HEK293 (cell line): ENCODE results near the gene DMAC2L.

Experiments
- HOXC10 ChIP-seq: sonication (generic); formaldehyde crosslinking; IDR thresholded peaks from 2 replicates; pipeline ENCODE4 v1.8.1; 2023; ENCODE audit warnings: mild to moderate bottlenecking, missing genetic modification reagents
- HOXD13 ChIP-seq: sonication (generic); formaldehyde crosslinking; IDR thresholded peaks from 2 replicates; pipeline ENCODE4 v1.8.0; 2022; ENCODE audit warnings: missing genetic modification reagents, borderline replicate concordance
- KLF1 ChIP-seq: fragments of 450-650 bp; formaldehyde crosslinking; IDR thresholded peaks from 2 replicates; pipeline ENCODE4 v1.5.1; 2016; ENCODE audit warnings: missing biosample characterization, missing genetic modification characterization
- ZBTB21 ChIP-seq: fragments of 450-650 bp; formaldehyde crosslinking; IDR thresholded peaks from 2 replicates; pipeline ENCODE4 v1.5.1; 2017; ENCODE audit warnings: missing biosample characterization, missing genetic modification characterization
- ZFP37 ChIP-seq: fragments of 450-650 bp; formaldehyde crosslinking; IDR thresholded peaks from 2 replicates; pipeline ENCODE4 v1.5.1; 2016; ENCODE audit warnings: missing biosample characterization, missing genetic modification characterization
- ZNF133 ChIP-seq: fragments of 450-650 bp; formaldehyde crosslinking; IDR thresholded peaks from 2 replicates; pipeline ENCODE4 v1.5.1; 2016; ENCODE audit warnings: missing biosample characterization, missing genetic modification characterization
- ZNF174 ChIP-seq: fragments of 450-650 bp; formaldehyde crosslinking; IDR thresholded peaks from 2 replicates; pipeline ENCODE4 v1.5.0; 2017; ENCODE audit warnings: missing biosample characterization, mild to moderate bottlenecking, missing genetic modification characterization
- ZNF19 ChIP-seq: fragments of 450-650 bp; formaldehyde crosslinking; IDR thresholded peaks from 2 replicates; pipeline ENCODE4; 2016; ENCODE audit warnings: missing biosample characterization, missing genetic modification characterization, low read depth
- ZNF24 ChIP-seq: fragments of 450-650 bp; formaldehyde crosslinking; IDR thresholded peaks from 2 replicates; pipeline ENCODE4 v1.5.1; 2016; ENCODE audit warnings: missing biosample characterization, missing genetic modification characterization
- ZNF404 ChIP-seq: fragments of 450-650 bp; formaldehyde crosslinking; IDR thresholded peaks from 2 replicates; pipeline ENCODE4 v1.5.1; 2017; ENCODE audit warnings: missing biosample characterization, missing genetic modification characterization
- ZNF433 ChIP-seq: fragments of 450-650 bp; formaldehyde crosslinking; IDR thresholded peaks from 2 replicates; pipeline ENCODE4 v1.5.1; 2016; ENCODE audit warnings: missing biosample characterization, missing genetic modification characterization, low read depth
- ZNF529 ChIP-seq: fragments of 450-650 bp; formaldehyde crosslinking; IDR thresholded peaks from 2 replicates; pipeline ENCODE4 v1.5.1; 2017; ENCODE audit warnings: missing genetic modification characterization, missing biosample characterization; ENCODE audit not compliant: insufficient replicate concordance
- ZNF530 ChIP-seq: fragments of 450-650 bp; formaldehyde crosslinking; IDR thresholded peaks from 2 replicates; pipeline ENCODE4 v1.5.1; 2016; ENCODE audit warnings: low read depth, missing biosample characterization, missing genetic modification characterization
- ZNF561 ChIP-seq: fragments of 450-650 bp; IDR thresholded peaks from 2 replicates; pipeline ENCODE4 v1.5.1; 2018; ENCODE audit warnings: missing biosample characterization, missing genetic modification characterization, borderline replicate concordance
- ZNF571 ChIP-seq: fragments of 450-650 bp; formaldehyde crosslinking; IDR thresholded peaks from 2 replicates; pipeline ENCODE4 v1.5.0; 2017; ENCODE audit warnings: missing biosample characterization, missing genetic modification characterization
- ZNF664 ChIP-seq: fragments of 450-650 bp; formaldehyde crosslinking; IDR thresholded peaks from 2 replicates; pipeline ENCODE4 v1.5.1; 2016; ENCODE audit warnings: missing biosample characterization, missing genetic modification characterization
- ZNF707 ChIP-seq: fragments of 450-650 bp; formaldehyde crosslinking; IDR thresholded peaks from 2 replicates; pipeline ENCODE4 v1.5.1; 2016; ENCODE audit warnings: missing biosample characterization, missing genetic modification characterization
- ZNF776 ChIP-seq: fragments of 450-650 bp; formaldehyde crosslinking; IDR thresholded peaks from 2 replicates; pipeline ENCODE4 v1.5.0; 2017; ENCODE audit warnings: missing biosample characterization, missing genetic modification characterization, borderline replicate concordance
- TF ChIP-seq, protein P1 (sequence below): fragments of 450-650 bp; formaldehyde crosslinking; IDR thresholded peaks from 2 replicates; pipeline ENCODE4 v1.5.1; 2016; ENCODE audit warnings: missing biosample characterization, missing genetic modification characterization
- TF ChIP-seq, protein P2 (sequence below): fragments of 450-650 bp; formaldehyde crosslinking; IDR thresholded peaks from 2 replicates; pipeline ENCODE4 v1.5.1; 2017; ENCODE audit warnings: missing biosample characterization, missing genetic modification characterization
- TF ChIP-seq, protein P3 (sequence below): fragments of 450-650 bp; formaldehyde crosslinking; IDR thresholded peaks from 2 replicates; pipeline ENCODE4 v1.5.1; 2016; ENCODE audit warnings: missing biosample characterization, missing genetic modification characterization, low read depth
- TF ChIP-seq, protein P4 (sequence below): fragments of 450-650 bp; formaldehyde crosslinking; conservative IDR thresholded peaks from 2 replicates; pipeline ENCODE4 v1.5.1; 2016; ENCODE audit warnings: low read depth, missing biosample characterization, missing genetic modification characterization
- TF ChIP-seq, protein P5 (sequence below): fragments of 450-650 bp; formaldehyde crosslinking; IDR thresholded peaks from 2 replicates; pipeline ENCODE4 v1.5.1; 2016; ENCODE audit warnings: missing biosample characterization, missing genetic modification characterization
- TF ChIP-seq, protein P6 (sequence below): fragments of 450-650 bp; formaldehyde crosslinking; IDR thresholded peaks from 2 replicates; pipeline ENCODE4 v1.5.1; 2016; ENCODE audit warnings: missing biosample characterization, missing genetic modification characterization

The DMAC2L gene

DNA sequence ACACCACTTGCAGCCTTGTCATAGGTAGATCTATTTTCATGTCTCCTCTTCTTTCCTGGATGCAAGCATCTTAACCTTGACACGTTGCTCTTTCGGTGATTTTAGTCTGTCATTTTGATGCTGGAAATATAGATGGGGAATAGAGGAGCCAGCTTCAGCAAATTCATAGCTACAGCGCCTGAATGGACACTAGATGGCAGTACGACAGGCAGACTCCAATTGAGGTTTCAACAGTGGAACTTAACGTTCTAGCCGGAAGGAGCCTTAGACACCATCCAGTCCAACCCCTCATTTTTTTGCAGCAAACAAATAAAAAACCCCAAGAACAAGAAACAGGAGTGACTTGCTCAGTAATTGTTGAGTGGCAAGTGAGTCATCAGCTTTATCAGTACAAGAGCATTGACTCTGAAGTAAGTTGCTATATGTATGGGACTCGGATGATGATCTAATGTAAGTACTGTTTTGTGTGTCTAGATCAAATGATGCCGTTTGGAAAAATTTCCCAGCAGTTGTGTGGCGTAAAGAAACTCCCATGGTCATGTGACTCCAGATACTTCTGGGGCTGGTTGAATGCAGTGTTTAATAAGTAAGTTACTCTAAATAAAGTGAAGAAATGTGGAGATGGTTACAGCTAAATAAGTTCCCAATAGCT lies 9.0 kb downstream of the DMAC2L start (continued):
- TF ChIP-seq, protein P1, sequence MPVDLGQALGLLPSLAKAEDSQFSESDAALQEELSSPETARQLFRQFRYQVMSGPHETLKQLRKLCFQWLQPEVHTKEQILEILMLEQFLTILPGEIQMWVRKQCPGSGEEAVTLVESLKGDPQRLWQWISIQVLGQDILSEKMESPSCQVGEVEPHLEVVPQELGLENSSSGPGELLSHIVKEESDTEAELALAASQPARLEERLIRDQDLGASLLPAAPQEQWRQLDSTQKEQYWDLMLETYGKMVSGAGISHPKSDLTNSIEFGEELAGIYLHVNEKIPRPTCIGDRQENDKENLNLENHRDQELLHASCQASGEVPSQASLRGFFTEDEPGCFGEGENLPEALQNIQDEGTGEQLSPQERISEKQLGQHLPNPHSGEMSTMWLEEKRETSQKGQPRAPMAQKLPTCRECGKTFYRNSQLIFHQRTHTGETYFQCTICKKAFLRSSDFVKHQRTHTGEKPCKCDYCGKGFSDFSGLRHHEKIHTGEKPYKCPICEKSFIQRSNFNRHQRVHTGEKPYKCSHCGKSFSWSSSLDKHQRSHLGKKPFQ (tag by site-specific recombination) = no peak
- TF ChIP-seq ZNF174 (no peak), ZNF707 (tag by site-specific recombination) (no peak), ZBTB21 (tag by site-specific recombination) (peak; percentile 80), HOXC10 (no peak), ZNF561 (tag by site-specific recombination) (no peak), ZNF133 (tag by site-specific recombination) (no peak), ZNF529 (tag by site-specific recombination) (no peak), ZNF19 (tag by site-specific recombination) (no peak), ZNF404 (tag by site-specific recombination) (no peak), ZNF24 (tag by site-specific recombination) (peak; percentile 93), ZNF776 (tag by site-specific recombination) (no peak), ZNF664 (tag by site-specific recombination) (no peak), ZNF530 (tag by site-specific recombination) (no peak), ZNF571 (tag by site-specific recombination) (no peak), HOXD13 (CRISPR knock-in tag) (no peak), ZNF433 (no peak), ZFP37 (tag by site-specific recombination) (no peak), KLF1 (no peak)
- TF ChIP-seq, protein P2, sequence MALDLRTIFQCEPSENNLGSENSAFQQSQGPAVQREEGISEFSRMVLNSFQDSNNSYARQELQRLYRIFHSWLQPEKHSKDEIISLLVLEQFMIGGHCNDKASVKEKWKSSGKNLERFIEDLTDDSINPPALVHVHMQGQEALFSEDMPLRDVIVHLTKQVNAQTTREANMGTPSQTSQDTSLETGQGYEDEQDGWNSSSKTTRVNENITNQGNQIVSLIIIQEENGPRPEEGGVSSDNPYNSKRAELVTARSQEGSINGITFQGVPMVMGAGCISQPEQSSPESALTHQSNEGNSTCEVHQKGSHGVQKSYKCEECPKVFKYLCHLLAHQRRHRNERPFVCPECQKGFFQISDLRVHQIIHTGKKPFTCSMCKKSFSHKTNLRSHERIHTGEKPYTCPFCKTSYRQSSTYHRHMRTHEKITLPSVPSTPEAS (tag by site-specific recombination) = no peak
- TF ChIP-seq, protein P3, sequence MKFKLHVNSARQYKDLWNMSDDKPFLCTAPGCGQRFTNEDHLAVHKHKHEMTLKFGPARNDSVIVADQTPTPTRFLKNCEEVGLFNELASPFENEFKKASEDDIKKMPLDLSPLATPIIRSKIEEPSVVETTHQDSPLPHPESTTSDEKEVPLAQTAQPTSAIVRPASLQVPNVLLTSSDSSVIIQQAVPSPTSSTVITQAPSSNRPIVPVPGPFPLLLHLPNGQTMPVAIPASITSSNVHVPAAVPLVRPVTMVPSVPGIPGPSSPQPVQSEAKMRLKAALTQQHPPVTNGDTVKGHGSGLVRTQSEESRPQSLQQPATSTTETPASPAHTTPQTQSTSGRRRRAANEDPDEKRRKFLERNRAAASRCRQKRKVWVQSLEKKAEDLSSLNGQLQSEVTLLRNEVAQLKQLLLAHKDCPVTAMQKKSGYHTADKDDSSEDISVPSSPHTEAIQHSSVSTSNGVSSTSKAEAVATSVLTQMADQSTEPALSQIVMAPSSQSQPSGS = peak; percentile 58; the same call in 1 of the 2 replicates
- TF ChIP-seq, protein P4, sequence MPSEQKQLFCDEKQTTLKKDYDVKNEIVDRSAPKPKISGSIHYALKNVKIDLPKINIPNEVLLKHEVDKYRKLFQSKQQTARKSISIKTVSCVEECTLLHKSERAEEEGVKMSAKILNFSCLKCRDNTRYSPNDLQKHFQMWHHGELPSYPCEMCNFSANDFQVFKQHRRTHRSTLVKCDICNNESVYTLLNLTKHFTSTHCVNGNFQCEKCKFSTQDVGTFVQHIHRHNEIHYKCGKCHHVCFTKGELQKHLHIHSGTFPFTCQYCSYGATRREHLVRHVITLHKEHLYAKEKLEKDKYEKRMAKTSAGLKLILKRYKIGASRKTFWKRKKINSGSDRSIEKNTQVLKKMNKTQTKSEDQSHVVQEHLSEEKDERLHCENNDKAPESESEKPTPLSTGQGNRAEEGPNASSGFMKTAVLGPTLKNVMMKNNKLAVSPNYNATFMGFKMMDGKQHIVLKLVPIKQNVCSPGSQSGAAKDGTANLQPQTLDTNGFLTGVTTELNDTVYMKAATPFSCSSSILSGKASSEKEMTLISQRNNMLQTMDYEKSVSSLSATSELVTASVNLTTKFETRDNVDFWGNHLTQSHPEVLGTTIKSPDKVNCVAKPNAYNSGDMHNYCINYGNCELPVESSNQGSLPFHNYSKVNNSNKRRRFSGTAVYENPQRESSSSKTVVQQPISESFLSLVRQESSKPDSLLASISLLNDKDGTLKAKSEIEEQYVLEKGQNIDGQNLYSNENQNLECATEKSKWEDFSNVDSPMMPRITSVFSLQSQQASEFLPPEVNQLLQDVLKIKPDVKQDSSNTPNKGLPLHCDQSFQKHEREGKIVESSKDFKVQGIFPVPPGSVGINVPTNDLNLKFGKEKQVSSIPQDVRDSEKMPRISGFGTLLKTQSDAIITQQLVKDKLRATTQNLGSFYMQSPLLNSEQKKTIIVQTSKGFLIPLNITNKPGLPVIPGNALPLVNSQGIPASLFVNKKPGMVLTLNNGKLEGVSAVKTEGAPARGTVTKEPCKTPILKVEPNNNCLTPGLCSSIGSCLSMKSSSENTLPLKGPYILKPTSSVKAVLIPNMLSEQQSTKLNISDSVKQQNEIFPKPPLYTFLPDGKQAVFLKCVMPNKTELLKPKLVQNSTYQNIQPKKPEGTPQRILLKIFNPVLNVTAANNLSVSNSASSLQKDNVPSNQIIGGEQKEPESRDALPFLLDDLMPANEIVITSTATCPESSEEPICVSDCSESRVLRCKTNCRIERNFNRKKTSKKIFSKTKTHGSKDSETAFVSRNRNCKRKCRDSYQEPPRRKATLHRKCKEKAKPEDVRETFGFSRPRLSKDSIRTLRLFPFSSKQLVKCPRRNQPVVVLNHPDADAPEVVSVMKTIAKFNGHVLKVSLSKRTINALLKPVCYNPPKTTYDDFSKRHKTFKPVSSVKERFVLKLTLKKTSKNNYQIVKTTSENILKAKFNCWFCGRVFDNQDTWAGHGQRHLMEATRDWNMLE (tag by site-specific recombination) = peak; percentile 20; the same call in 1 of the 2 replicates
- TF ChIP-seq, protein P5, sequence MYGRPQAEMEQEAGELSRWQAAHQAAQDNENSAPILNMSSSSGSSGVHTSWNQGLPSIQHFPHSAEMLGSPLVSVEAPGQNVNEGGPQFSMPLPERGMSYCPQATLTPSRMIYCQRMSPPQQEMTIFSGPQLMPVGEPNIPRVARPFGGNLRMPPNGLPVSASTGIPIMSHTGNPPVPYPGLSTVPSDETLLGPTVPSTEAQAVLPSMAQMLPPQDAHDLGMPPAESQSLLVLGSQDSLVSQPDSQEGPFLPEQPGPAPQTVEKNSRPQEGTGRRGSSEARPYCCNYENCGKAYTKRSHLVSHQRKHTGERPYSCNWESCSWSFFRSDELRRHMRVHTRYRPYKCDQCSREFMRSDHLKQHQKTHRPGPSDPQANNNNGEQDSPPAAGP (tag by site-specific recombination) = 0 out of 2 replicates have a peak, but pooled peaks have one; percentile 31
- TF ChIP-seq, protein P6, sequence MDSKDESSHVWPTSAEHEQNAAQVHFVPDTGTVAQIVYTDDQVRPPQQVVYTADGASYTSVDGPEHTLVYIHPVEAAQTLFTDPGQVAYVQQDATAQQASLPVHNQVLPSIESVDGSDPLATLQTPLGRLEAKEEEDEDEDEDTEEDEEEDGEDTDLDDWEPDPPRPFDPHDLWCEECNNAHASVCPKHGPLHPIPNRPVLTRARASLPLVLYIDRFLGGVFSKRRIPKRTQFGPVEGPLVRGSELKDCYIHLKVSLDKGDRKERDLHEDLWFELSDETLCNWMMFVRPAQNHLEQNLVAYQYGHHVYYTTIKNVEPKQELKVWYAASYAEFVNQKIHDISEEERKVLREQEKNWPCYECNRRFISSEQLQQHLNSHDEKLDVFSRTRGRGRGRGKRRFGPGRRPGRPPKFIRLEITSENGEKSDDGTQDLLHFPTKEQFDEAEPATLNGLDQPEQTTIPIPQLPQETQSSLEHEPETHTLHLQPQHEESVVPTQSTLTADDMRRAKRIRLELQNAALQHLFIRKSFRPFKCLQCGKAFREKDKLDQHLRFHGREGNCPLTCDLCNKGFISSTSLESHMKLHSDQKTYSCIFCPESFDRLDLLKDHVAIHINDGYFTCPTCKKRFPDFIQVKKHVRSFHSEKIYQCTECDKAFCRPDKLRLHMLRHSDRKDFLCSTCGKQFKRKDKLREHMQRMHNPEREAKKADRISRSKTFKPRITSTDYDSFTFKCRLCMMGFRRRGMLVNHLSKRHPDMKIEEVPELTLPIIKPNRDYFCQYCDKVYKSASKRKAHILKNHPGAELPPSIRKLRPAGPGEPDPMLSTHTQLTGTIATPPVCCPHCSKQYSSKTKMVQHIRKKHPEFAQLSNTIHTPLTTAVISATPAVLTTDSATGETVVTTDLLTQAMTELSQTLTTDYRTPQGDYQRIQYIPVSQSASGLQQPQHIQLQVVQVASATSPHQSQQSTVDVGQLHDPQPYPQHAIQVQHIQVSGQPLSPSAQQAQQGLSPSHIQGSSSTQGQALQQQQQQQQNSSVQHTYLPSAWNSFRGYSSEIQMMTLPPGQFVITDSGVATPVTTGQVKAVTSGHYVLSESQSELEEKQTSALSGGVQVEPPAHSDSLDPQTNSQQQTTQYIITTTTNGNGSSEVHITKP (tag by site-specific recombination) = peak; percentile 32; the same call in 1 of the 2 replicates
